ENCODE measurements around the gene ZNF181.
A peak's percentile ranks its signal among the peaks of the same experiment; 100 is the strongest.
"Not testable (repeated sequence)": the region's sequence is repeated elsewhere in the genome, so short reads cannot be mapped to it uniquely, and the experiment has no call there.

ZNF181 gene

DNA sequence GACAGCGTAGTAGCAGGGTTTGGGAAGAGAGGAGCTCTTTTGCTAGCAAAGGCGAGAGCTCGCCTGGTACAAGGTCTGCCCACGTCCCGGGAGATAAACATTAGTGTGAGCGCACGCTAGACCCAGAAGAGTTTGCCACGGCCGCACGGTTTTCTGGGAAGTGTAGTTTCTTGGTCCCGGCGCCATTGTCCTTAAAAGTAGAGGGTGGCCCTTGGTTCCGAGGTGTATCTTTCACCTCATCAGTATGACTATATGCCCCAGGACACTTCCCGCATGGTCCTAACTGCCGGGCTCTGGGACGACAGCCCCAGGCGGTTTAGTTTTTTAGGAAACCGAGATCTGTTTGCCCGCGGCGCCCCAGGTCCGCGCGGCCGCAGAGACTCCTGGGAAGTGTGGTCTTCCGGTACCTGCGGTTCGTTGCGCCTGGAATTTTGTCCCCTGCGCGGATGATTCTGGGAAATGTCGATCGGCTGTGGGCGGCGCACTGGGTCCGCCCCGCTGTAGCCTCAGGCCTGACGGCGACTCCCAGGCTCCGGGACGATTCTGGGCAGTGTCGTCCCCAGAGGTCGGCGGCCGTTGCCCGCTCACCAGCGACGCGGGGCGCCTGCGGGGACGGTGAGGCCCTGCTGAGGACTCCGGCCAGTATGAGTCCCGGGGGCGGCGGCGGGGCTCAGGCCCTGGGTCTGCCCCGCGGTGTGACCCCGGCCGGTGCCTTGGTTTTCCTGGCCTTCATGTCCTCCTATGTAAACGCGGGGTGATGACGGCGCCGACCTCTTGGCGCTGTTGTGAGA, at the start of gene ZNF181:
ZNF181 (plus strand) TSS at position 498 of the 791 bp plus-strand sequence. CDS start 795 bp downstream, outside the sequence.
- CTCF ChIA-PET: interaction anchor here (0.7 kb wide), 1 partner anchor 39 kb away, joined by 4 read pairs; no protein-coding TSS in a partner anchor
- DNase-seq (ENCODE audit: low spot score): peak; percentile 83
- POLR2A ChIA-PET (ENCODE audit: low non-redundant PET): interaction anchor here (0.5 kb wide), 1 partner anchor 58 kb away, joined by 3 read pairs; no protein-coding TSS in a partner anchor
- TF ChIP-seq, protein P1, sequence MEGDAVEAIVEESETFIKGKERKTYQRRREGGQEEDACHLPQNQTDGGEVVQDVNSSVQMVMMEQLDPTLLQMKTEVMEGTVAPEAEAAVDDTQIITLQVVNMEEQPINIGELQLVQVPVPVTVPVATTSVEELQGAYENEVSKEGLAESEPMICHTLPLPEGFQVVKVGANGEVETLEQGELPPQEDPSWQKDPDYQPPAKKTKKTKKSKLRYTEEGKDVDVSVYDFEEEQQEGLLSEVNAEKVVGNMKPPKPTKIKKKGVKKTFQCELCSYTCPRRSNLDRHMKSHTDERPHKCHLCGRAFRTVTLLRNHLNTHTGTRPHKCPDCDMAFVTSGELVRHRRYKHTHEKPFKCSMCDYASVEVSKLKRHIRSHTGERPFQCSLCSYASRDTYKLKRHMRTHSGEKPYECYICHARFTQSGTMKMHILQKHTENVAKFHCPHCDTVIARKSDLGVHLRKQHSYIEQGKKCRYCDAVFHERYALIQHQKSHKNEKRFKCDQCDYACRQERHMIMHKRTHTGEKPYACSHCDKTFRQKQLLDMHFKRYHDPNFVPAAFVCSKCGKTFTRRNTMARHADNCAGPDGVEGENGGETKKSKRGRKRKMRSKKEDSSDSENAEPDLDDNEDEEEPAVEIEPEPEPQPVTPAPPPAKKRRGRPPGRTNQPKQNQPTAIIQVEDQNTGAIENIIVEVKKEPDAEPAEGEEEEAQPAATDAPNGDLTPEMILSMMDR (conservative IDR thresholded peaks at IDR 0.05; ENCODE audit: low read depth): no peak
- H3K27ac ChIP-seq: peak within 1 kb of the TSS; percentile 93

DNA sequence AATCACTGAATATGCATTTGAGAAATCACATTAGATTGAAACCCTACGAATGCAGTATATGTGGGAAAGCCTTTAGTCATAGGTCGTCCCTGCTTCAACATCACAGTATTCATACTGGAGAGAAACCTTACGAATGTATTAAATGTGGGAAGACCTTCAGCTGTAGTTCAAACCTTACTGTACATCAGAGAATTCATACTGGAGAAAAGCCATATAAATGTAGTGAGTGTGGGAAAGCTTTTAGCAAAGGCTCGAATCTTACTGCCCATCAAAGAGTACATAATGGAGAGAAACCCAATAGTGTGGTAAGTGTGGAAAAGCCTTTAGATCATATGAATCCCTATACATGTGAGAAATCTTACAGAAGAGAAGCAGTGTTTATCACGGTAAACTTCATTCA, 48.8 kb upstream of the ZNF181 start:
- POLR2A ChIA-PET (ENCODE audit: low non-redundant PET); DNase-seq (ENCODE audit: low spot score); CTCF ChIA-PET; H3K27ac ChIP-seq: not testable (repeated sequence)

DNA sequence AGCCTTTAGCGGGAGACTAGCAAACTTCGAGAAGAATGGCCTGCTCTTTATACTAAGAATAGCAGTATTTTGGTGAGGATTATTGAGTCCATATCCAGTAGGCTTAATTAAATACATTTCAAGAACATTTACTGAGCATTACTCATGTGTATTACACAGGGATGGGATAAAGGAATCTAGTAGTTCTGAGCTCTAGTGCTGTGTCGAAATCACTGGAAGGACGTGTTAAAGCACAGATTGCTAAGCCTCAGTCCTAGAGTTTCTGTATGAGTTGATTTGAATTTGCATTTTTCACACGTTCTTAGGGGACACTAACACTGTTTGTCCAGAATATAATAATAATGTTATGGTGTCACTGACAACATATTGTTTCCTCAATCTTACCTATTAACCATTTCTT, 47.6 kb upstream of the ZNF181 start:
- no peak overlapping the region for H3K27ac ChIP-seq
- DNase-seq (ENCODE audit: low spot score): no peak
- ChIA-PET POLR2A (ENCODE audit: low non-redundant PET) (no interaction called here), CTCF (interaction anchor here (0.6 kb wide), 1 partner anchor 281 kb away, joined by 4 read pairs; no protein-coding TSS in a partner anchor)
- TF ChIP-seq, protein P1 (conservative IDR thresholded peaks at IDR 0.05; ENCODE audit: low read depth): no peak

DNA sequence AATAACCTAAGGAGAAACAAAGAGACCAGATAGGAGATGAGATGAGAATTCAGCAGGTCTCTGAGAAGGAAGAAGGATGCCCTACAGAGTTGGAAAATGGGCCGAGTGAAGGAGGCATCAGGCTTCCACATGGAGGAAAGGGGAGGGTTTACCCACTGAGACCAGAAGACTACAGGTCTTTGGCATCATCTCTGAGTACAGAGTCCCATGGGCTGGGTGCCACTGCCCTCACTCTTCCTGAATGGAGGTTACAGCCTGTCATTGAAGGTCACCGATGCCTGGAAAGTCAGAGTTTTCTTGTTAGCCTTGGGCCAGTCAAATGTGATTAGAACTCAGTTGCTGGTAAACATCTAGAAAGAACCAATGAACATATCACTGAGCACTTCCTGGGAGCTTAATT, 46.7 kb upstream of the ZNF181 start:
- POLR2A ChIA-PET (ENCODE audit: low non-redundant PET): no interaction called here
- no peak for DNase-seq (ENCODE audit: low spot score)
- TF ChIP-seq, protein P1 (conservative IDR thresholded peaks at IDR 0.05; ENCODE audit: low read depth): no peak
- CTCF ChIA-PET: interaction anchor here (0.6 kb wide), 1 partner anchor 204 kb away, joined by 3 read pairs; no protein-coding TSS in a partner anchor
- H3K27ac ChIP-seq: no peak overlapping the region

DNA sequence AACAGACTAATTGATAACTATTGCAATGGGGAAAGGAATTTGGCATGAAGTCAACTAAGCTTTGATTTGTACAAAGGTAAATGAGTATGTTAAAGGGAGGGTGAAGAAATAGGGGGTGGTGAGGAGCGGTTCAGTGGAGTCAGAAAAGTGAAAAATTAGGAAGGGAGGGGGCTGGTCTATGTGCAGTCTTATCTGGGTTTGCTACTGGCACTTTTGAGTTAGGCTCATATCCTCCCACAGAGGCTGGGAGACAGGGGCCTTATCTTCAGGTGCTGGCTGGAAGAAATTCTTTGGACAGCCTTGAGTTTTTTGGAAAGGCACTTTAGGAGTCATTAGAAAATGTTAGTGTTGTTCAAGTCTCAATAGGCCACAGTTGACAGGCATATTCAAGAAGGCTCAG, 45.5 kb upstream of the ZNF181 start:
- no peak overlapping the region for H3K27ac ChIP-seq
- ChIA-PET CTCF (no interaction called here), POLR2A (ENCODE audit: low non-redundant PET) (no interaction called here)
- TF ChIP-seq, protein P1 (conservative IDR thresholded peaks at IDR 0.05; ENCODE audit: low read depth): no peak
- DNase-seq (ENCODE audit: low spot score): no peak

DNA sequence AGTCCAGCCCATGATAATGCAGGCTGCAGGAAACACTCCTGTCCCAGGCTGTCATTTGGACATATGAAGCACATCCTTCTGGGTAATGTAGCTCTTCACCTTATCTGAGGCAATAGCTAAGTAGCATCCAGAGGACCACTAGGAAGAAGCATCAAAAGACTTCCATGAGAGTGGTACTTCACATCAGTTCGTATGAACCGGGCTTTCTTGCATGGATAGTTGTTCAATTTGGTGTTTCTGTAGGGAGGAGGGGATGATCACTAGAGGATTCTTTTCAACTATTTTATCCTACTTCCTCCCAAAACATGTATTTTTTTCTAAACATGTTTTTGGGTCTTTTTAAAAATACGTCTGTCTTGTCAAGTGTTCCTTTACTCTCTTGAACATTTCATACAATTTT, 43.7 kb upstream of the ZNF181 start:
- ChIA-PET POLR2A (ENCODE audit: low non-redundant PET) (interaction anchor here (0.9 kb wide), 1 partner anchor 13 kb away, joined by 3 read pairs; the partner anchor contains the start of gene ZNF302), CTCF (no interaction called here)

More for the DNA sequence above, 43.7 kb upstream of the ZNF181 start:
- no peak for DNase-seq (ENCODE audit: low spot score)
- H3K27ac ChIP-seq: no peak overlapping the region
- TF ChIP-seq, protein P1 (conservative IDR thresholded peaks at IDR 0.05; ENCODE audit: low read depth): no peak
